Right forelimb (tissue), 1 donor: ENCODE data around the gene USP32.
"Not testable (repeated sequence)": the region's sequence is repeated elsewhere in the genome, so short reads cannot be mapped to it uniquely, and the experiment has no call there.

Experiments used
- DNase-seq: peaks from one replicate; pipeline ENCODE4 v3.0.0-alpha.2; 2018

USP32 gene, protein sequence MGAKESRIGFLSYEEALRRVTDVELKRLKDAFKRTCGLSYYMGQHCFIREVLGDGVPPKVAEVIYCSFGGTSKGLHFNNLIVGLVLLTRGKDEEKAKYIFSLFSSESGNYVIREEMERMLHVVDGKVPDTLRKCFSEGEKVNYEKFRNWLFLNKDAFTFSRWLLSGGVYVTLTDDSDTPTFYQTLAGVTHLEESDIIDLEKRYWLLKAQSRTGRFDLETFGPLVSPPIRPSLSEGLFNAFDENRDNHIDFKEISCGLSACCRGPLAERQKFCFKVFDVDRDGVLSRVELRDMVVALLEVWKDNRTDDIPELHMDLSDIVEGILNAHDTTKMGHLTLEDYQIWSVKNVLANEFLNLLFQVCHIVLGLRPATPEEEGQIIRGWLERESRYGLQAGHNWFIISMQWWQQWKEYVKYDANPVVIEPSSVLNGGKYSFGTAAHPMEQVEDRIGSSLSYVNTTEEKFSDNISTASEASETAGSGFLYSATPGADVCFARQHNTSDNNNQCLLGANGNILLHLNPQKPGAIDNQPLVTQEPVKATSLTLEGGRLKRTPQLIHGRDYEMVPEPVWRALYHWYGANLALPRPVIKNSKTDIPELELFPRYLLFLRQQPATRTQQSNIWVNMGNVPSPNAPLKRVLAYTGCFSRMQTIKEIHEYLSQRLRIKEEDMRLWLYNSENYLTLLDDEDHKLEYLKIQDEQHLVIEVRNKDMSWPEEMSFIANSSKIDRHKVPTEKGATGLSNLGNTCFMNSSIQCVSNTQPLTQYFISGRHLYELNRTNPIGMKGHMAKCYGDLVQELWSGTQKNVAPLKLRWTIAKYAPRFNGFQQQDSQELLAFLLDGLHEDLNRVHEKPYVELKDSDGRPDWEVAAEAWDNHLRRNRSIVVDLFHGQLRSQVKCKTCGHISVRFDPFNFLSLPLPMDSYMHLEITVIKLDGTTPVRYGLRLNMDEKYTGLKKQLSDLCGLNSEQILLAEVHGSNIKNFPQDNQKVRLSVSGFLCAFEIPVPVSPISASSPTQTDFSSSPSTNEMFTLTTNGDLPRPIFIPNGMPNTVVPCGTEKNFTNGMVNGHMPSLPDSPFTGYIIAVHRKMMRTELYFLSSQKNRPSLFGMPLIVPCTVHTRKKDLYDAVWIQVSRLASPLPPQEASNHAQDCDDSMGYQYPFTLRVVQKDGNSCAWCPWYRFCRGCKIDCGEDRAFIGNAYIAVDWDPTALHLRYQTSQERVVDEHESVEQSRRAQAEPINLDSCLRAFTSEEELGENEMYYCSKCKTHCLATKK (N-terminal part only)

GRCh38 chr17:60392042-60392844 lies at the start of gene USP32:
Gene USP32 (minus strand): TSS chr17:60392133. CDS start chr17:60391939, 194 bp downstream.
- DNase-seq, result peak; percentile 99

- no peak for DNase-seq
Measured at GRCh38 chr17:60439501-60439900, 47.6 kb upstream of the USP32 start.

GRCh38 chr17:60436676-60437075 lies 44.7 kb upstream of the USP32 start:
- no peak for DNase-seq

DNA sequence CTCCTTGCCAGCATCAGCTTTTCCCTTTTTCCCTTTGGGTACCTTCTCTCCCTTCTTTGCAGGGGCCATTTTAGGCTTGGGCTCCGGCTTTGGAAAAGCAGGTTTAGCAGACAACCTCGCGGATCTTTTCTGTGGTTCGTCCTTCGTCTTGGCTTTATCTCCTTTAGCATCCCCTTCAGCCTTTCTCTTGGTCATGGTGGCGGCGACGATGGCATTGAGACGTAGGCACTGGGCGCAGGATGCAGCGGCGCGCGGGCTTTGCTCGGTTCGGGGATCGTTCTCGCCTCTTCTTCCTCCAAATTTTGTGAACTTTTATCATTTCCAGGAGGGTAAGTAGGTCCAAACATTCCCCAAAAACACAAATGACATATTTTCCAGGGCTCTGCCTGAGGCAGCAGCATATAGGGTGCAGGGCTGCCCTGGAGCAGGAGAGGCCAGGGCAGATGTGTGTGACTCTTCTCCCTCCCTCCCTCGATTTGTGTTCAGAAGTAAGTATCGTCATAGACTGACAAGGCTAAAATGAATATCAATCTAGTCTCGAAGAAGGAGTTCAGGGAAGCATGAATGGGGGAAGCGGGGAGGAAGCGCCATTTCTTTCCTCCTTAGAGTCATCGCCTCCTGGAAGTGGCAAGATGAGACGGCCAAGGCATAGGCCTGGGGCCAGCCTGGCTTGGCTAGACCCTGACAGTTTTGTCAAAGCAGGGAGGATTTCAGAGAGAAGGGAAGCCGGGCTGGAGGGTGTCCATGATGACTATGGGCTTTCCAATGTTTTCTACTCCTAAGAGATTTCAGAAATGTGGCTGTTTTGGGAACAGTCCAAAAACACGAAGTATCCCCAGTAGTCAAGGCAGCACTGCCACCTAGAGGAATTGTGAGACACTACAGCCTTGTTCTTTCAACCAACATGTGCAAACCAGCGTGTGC lies 43.6 kb upstream of the USP32 start:
- DNase-seq, result peak; percentile 80

GRCh38 chr17:60433021-60433997 lies 41.4 kb upstream of the USP32 start:
- DNase-seq, result not testable (repeated sequence)

GRCh38 chr17:60430561-60430960 lies 38.6 kb upstream of the USP32 start:
- not testable (repeated sequence) for DNase-seq

- DNase-seq, result not testable (repeated sequence)
Measured at GRCh38 chr17:60428491-60428890, 36.6 kb upstream of the USP32 start.

- DNase-seq, result no peak
Measured at GRCh38 chr17:60426596-60426995, 34.7 kb upstream of the USP32 start.

GRCh38 chr17:60425626-60426025 lies 33.7 kb upstream of the USP32 start:
- DNase-seq, result no peak

GRCh38 chr17:60423865-60424264 lies 31.9 kb upstream of the USP32 start:
- no peak for DNase-seq

- peak; percentile 47 for DNase-seq
Measured at GRCh38 chr17:60422162-60422665, 30.3 kb upstream of the USP32 start, which contains the start of gene CHCT1. Gene CHCT1 (plus strand): TSS chr17:60422489. CDS start chr17:60422593, 104 bp downstream.

GRCh38 chr17:60421273-60422161 lies 29.6 kb upstream of the USP32 start:
- DNase-seq, result peak; percentile 85

DNA sequence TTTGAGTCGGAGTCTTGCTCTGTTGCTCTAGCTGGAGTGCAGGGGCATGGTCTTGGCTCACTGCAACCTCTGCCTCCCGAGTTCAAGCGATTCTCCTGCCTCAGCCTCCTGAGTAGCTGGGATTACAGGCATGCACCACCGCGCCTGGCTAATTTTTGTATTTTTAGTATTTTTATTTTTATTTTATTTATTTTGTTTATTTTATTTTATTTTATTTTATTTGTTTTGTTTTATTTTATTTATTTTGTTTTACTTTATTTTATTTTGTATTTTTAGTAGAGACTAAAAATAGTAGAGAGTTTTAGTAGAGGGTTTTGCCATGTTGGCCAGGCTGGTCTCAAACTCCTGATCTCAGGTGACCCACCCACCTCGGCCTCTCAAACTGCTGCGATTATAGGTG lies 27.9 kb upstream of the USP32 start:
- not testable (repeated sequence) for DNase-seq

DNA sequence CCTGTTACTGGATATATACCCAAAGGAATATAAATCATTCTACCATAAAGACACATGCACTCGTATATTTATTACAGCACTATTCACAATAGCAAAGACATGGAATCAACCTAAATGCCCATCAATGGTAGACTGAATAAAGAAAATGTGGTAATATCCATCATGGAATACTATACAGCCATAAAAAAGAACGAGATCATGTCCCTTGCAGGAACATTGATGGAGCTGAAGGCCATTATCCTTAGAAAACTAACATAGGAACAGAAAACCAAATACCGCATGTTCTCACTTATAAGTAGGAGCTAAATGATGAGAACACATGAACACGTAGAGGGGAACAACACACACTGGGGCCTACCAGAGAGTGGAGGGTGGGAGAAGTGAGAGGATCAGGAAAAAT lies 27.1 kb upstream of the USP32 start:
- DNase-seq, result not testable (repeated sequence)

DNA sequence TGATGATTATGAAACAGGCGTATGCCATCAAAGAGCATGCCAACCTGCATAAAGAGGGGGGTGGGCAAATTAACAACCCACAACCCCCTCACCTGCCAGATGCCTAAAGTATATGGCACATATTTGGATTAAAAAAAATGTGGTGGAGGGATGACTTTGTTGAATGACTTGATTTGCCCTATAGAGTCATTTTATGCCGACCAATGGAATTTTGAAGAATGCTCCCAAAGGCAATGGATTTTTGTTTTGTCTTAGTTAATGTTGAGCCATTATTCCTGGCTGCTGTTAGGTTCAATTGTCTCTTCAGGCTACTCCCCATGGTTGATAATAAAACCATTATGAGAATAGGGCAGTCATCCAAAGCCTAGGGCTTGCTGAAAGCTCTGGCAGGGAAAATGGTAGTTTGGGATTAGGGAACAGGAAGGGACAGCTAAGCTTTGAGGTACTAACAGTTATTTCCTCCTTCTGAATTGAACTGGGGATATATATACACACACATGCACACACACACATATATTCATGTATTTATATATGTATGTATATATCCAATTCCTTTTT lies 24.5 kb upstream of the USP32 start:
- no peak for DNase-seq

GRCh38 chr17:60415146-60415545 lies 23.2 kb upstream of the USP32 start:
- no peak for DNase-seq

DNA sequence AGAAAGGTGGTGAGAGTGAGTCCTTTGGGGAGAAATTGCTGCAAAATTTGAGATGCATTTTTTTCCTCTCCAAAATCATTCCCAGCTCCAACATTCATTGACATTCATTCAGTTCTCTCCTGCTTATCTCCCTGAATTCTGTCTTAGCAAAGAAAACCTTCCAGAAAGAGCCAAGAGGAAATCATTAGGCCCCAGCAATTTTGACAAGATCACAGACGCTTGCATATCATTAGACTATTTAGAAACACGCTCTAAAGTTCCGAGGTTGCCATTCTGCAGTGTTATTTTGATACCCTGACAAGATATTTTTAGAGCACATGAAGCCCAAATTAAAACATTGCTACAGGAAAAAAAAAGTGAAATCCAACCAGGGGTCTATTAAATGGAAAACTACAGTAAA lies 20.8 kb upstream of the USP32 start:
- DNase-seq, result no peak

- DNase-seq, result no peak
Measured at GRCh38 chr17:60410001-60410400, 18.1 kb upstream of the USP32 start.
